Superior temporal gyrus (tissue), 1 donor: ENCODE data around the gene TRIO.
"Not testable (repeated sequence)": the region's sequence is repeated elsewhere in the genome, so short reads cannot be mapped to it uniquely, and the experiment has no call there.

Experiments
- DNase-seq: peaks from one replicate; pipeline ENCODE4 v3.0.0-alpha.2; 2016; ENCODE audit errors: extremely low spot score

TRIO gene

GRCh38 chr5:14386884-14387624, 243.9 kb downstream of the TRIO start:
- DNase-seq: no peak

- no peak for DNase-seq
These were observed 245.6 kb downstream of the TRIO start for GRCh38 chr5:14388741-14389140.

- DNase-seq: not testable (repeated sequence)
These were observed 249.4 kb downstream of the TRIO start for GRCh38 chr5:14392552-14392951.

GRCh38 chr5:14394365-14394764, 251.2 kb downstream of the TRIO start:
- no peak for DNase-seq

GRCh38 chr5:14395411-14395810, 252.3 kb downstream of the TRIO start:
- DNase-seq: no peak

GRCh38 chr5:14396066-14396465, 252.9 kb downstream of the TRIO start:
- no peak for DNase-seq

- DNase-seq: no peak
These were observed 253.6 kb downstream of the TRIO start for GRCh38 chr5:14396737-14397136.

GRCh38 chr5:14397717-14398116, 254.6 kb downstream of the TRIO start:
- no peak for DNase-seq

- peak; percentile 90 for DNase-seq
These were observed 256.0 kb downstream of the TRIO start for GRCh38 chr5:14399054-14399692.

- no peak for DNase-seq
These were observed 256.9 kb downstream of the TRIO start for GRCh38 chr5:14400085-14400484.

GRCh38 chr5:14400611-14401010, 257.5 kb downstream of the TRIO start:
- DNase-seq: no peak

GRCh38 chr5:14401639-14402038, 258.5 kb downstream of the TRIO start:
- DNase-seq: no peak

- DNase-seq: no peak
These were observed 259.3 kb downstream of the TRIO start for GRCh38 chr5:14402424-14402823.

- DNase-seq: no peak
These were observed 261.6 kb downstream of the TRIO start for GRCh38 chr5:14404780-14405179.

GRCh38 chr5:14405267-14405666, 262.1 kb downstream of the TRIO start:
- DNase-seq: no peak

GRCh38 chr5:14405706-14406553, 262.8 kb downstream of the TRIO start:
- DNase-seq: no peak

GRCh38 chr5:14406554-14406849, 263.4 kb downstream of the TRIO start:
- DNase-seq: no peak

GRCh38 chr5:14407051-14407450, 263.9 kb downstream of the TRIO start:
- no peak for DNase-seq

GRCh38 chr5:14407746-14408175, 264.6 kb downstream of the TRIO start:
- DNase-seq: no peak

GRCh38 chr5:14408969-14409586, 265.9 kb downstream of the TRIO start:
- DNase-seq: no peak

- no peak for DNase-seq
These were observed 266.9 kb downstream of the TRIO start for GRCh38 chr5:14410068-14410393.

- DNase-seq: no peak
These were observed 267.5 kb downstream of the TRIO start for GRCh38 chr5:14410394-14411201.
